H1 (cell line): Measurements from ENCODE around the gene OR6K2. TPM values are rescaled to one million over a fixed set of nuclear protein-coding genes. Genes with fewer than 3 reads are reported as not detected.

Experiments
- CTCF ChIA-PET: fragments of 300-600 bp; sonication (Branson Sonifier 250); formaldehyde crosslinking; loops from one replicate; lab custom pipeline; 2021; ENCODE audit not compliant: partially characterized antibody; lab: Charles Lee
- POLR2A ChIA-PET: fragments of 300-600 bp; sonication (Branson Sonifier 250); formaldehyde crosslinking; loops from one replicate; lab custom pipeline; 2021; ENCODE audit warnings: inconsistent platforms; ENCODE audit not compliant: partially characterized antibody; lab: Charles Lee
- DNase-seq, 2 experiments: peaks; one replicate each; pipeline versions ENCODE4 v3.0.0 to v3.0.0-alpha.2; 2010 to 2022; ENCODE audit warnings: low spot score in 2 of 2, low read depth in 1 of 2, mixed read lengths in 1 of 2
- FAIRE-seq: peaks from 2 replicates; lab custom pipeline; 2011; peaks lifted over from hg19 to GRCh38; lab: Jason Lieb, UNC
- H2AFZ ChIP-seq: 2 replicates; pipeline ENCODE4 v1.8.1; 2012; ENCODE audit warnings: low read length, inconsistent platforms
- H2AK5ac ChIP-seq: 2 replicates; pipeline ENCODE4 v1.6.1; 2013; ENCODE audit warnings: low read depth, low read length
- H2BK120ac ChIP-seq: replicated peaks from 2 replicates; pipeline ENCODE3; 2013; ENCODE audit warnings: low read depth, low read length, inconsistent platforms
- H2BK12ac ChIP-seq: 2 replicates; pipeline ENCODE4 v1.6.1; 2013; ENCODE audit warnings: low read depth, low read length
- H2BK15ac ChIP-seq: 2 replicates; pipeline ENCODE4 v1.6.1; 2013; ENCODE audit warnings: low read length
- H2BK20ac ChIP-seq: 2 replicates; pipeline ENCODE4 v1.6.1; 2013; ENCODE audit warnings: low read length
- H2BK5ac ChIP-seq: 2 replicates; pipeline ENCODE4 v1.6.1; 2013; ENCODE audit warnings: low read depth, low read length
- H3K14ac ChIP-seq: 2 replicates; pipeline ENCODE4 v1.6.1; 2013; ENCODE audit warnings: inconsistent platforms; ENCODE audit not compliant: insufficient read length
- H3K18ac ChIP-seq: 2 replicates; pipeline ENCODE4 v1.6.1; 2013; ENCODE audit warnings: low read length; ENCODE audit errors: extremely low read depth
- H3K23ac ChIP-seq: 2 replicates; pipeline ENCODE4 v1.6.1; 2013; ENCODE audit warnings: inconsistent platforms; ENCODE audit not compliant: insufficient read length
- H3K23me2 ChIP-seq: 2 replicates; pipeline ENCODE4 v1.6.1; 2013; ENCODE audit warnings: low read depth, low read length
- H3K27ac ChIP-seq: 2 replicates; pipeline ENCODE4 v1.6.1; 2011; ENCODE audit warnings: low read depth, low read length, inconsistent platforms
- H3K27me3 ChIP-seq, 4 experiments: replicated peaks in 1 of 4; 1 replicate in 1 of 4; 2 replicates in 3 of 4; pipeline versions ENCODE4 v1.6.1 to v1.8.1; 2011 to 2013; ENCODE audit warnings: low read length in 3 of 4, mild to moderate bottlenecking in 3 of 4, inconsistent platforms in 2 of 4, mixed read lengths in 2 of 4, moderate library complexity in 1 of 4; ENCODE audit not compliant: control insufficient read depth in 3 of 4, insufficient read depth in 3 of 4; ENCODE audit errors: extremely low read depth in 1 of 4
- H3K36me3 ChIP-seq, 4 experiments: 2 replicates each; pipeline versions ENCODE4 v1.6.1 to v1.8.1; 2011 to 2013; ENCODE audit warnings: mild to moderate bottlenecking in 4 of 4, low read length in 3 of 4, moderate library complexity in 2 of 4, control low read depth in 1 of 4, inconsistent platforms in 1 of 4; ENCODE audit not compliant: insufficient read depth in 4 of 4, control insufficient read depth in 2 of 4
- H3K4ac ChIP-seq: replicated peaks from 2 replicates; pipeline ENCODE3; 2013; ENCODE audit warnings: low read length, low read depth, mixed read lengths, inconsistent platforms; ENCODE audit not compliant: insufficient read length
- H3K4me1 ChIP-seq, 4 experiments: replicated peaks in 1 of 4; 1 replicate in 1 of 4; 2 replicates in 3 of 4; pipeline versions ENCODE4 v1.6.1 to v1.8.1; 2011 to 2013; ENCODE audit warnings: low read length in 3 of 4, inconsistent platforms in 2 of 4, mixed read lengths in 1 of 4; ENCODE audit not compliant: insufficient read depth in 4 of 4, control insufficient read depth in 3 of 4
- H3K4me2 ChIP-seq, 2 experiments: 2 replicates each; pipeline versions ENCODE4 v1.6.1 to v1.8.1; 2011 to 2013; ENCODE audit warnings: low read depth in 2 of 2, low read length in 2 of 2, control low read depth in 1 of 2, inconsistent platforms in 1 of 2, mild to moderate bottlenecking in 1 of 2; ENCODE audit not compliant: insufficient read depth in 1 of 2
- H3K4me3 ChIP-seq, 4 experiments: fragments of 200-600, 300-600 bp in 1 of 4; sonication (generic), shearing (Covaris generic), sonication (Bioruptor Twin) in 1 of 4; 2 replicates each; pipeline versions ENCODE4 v1.5.1 to v1.8.1; 2011 to 2016; ENCODE audit warnings: low read length in 4 of 4, low read depth in 3 of 4, control low read depth in 2 of 4, inconsistent platforms in 2 of 4, mild to moderate bottlenecking in 2 of 4, mixed read lengths in 1 of 4, moderate library complexity in 1 of 4; ENCODE audit not compliant: insufficient read depth in 2 of 4; ENCODE audit errors: extremely low read depth in 1 of 4
- H3K56ac ChIP-seq: replicated peaks from 2 replicates; pipeline ENCODE3; 2013; ENCODE audit warnings: low read depth, mild to moderate bottlenecking, mixed read lengths, low read length, inconsistent platforms; ENCODE audit not compliant: insufficient read length
- H3K79me1 ChIP-seq: 2 replicates; pipeline ENCODE4 v1.6.1; 2013; ENCODE audit warnings: low read depth, low read length, control low read depth
- H3K79me2 ChIP-seq, 2 experiments: 2 replicates each; pipeline versions ENCODE4 v1.6.1 to v1.8.1; 2012 to 2013; ENCODE audit warnings: low read length in 2 of 2, mild to moderate bottlenecking in 2 of 2, inconsistent platforms in 1 of 2; ENCODE audit not compliant: insufficient read depth in 2 of 2, control insufficient read depth in 1 of 2
- H3K9ac ChIP-seq, 4 experiments: replicated peaks in 1 of 4; 1 replicate in 1 of 4; 2 replicates in 3 of 4; pipeline versions ENCODE4 v1.6.1 to v1.8.1; 2011 to 2013; ENCODE audit warnings: low read depth in 3 of 4, low read length in 3 of 4, control low read depth in 2 of 4, mild to moderate bottlenecking in 2 of 4, moderate library complexity in 2 of 4, inconsistent platforms in 1 of 4; ENCODE audit errors: extremely low read depth in 1 of 4
- H3K9me3 ChIP-seq, 2 experiments: 2 replicates each; pipeline versions ENCODE4 v1.6.1 to v1.8.1; 2012 to 2013; ENCODE audit warnings: mild to moderate bottlenecking in 2 of 2, moderate library complexity in 2 of 2, control low read depth in 1 of 2, inconsistent platforms in 1 of 2, low read depth in 1 of 2, low read length in 1 of 2, mixed read lengths in 1 of 2; ENCODE audit not compliant: insufficient read depth in 2 of 2
- H4K20me1 ChIP-seq, 2 experiments: replicated peaks in 1 of 2; 2 replicates each; pipeline versions ENCODE3 to v1.8.1; 2011 to 2013; ENCODE audit warnings: inconsistent platforms in 2 of 2, low read length in 2 of 2, mild to moderate bottlenecking in 1 of 2; ENCODE audit not compliant: insufficient read depth in 2 of 2, control insufficient read depth in 1 of 2
- H4K5ac ChIP-seq: 2 replicates; pipeline ENCODE4 v1.6.1; 2013; ENCODE audit warnings: low read length, low read depth, mixed read lengths, inconsistent platforms; ENCODE audit not compliant: insufficient read length
- H4K8ac ChIP-seq: 2 replicates; pipeline ENCODE4 v1.8.0; 2013; ENCODE audit warnings: mild to moderate bottlenecking, moderate library complexity, low read length, inconsistent platforms; ENCODE audit not compliant: insufficient read depth; ENCODE audit errors: extremely low read depth
- H4K91ac ChIP-seq: replicated peaks from 2 replicates; pipeline ENCODE3; 2013; ENCODE audit warnings: low read length, mixed read lengths, inconsistent platforms; ENCODE audit not compliant: insufficient read length
- BACH1 ChIP-seq: IDR thresholded peaks from 2 replicates; pipeline ENCODE4 v1.6.1; 2012; ENCODE audit warnings: low read length, improper control_type of control experiment
- CTBP2 ChIP-seq: IDR thresholded peaks from 2 replicates; pipeline ENCODE4 v1.7.0; 2011; ENCODE audit warnings: borderline replicate concordance, mild to moderate bottlenecking, moderate library complexity, mixed read lengths, low read length; ENCODE audit not compliant: insufficient read depth, insufficient read length
- GABPA ChIP-seq: IDR thresholded peaks from 2 replicates; pipeline ENCODE4 v1.6.1; 2011; ENCODE audit warnings: mild to moderate bottlenecking, low read length, moderate library complexity, borderline replicate concordance; ENCODE audit not compliant: insufficient read depth
- KDM4A ChIP-seq: IDR thresholded peaks from one replicate; pipeline ENCODE4 v1.7.1; 2012; ENCODE audit warnings: low read depth, mild to moderate bottlenecking, moderate library complexity, low read length, inconsistent platforms; ENCODE audit not compliant: severe bottlenecking
- NANOG ChIP-seq: IDR thresholded peaks from 2 replicates; pipeline ENCODE4 v1.6.1; 2011; ENCODE audit warnings: low read length, low read depth, mild to moderate bottlenecking, inconsistent platforms; ENCODE audit not compliant: insufficient read depth, poor library complexity, severe bottlenecking
- SRF ChIP-seq: IDR thresholded peaks from 2 replicates; pipeline ENCODE4 v1.6.1; 2011; ENCODE audit warnings: mild to moderate bottlenecking, low read depth, low read length, moderate library complexity
- TEAD4 ChIP-seq: IDR thresholded peaks from 2 replicates; pipeline ENCODE4 v1.6.1; 2012; ENCODE audit warnings: low read depth, low read length, inconsistent platforms, mixed read lengths
- WGBS, 2 experiments: shearing (Covaris generic) in 1 of 2; methylation state at CpG; one replicate each; pipeline versions ENCODE4 v1.1.6 to v1.1.7; 2013 to 2015; ENCODE audit warnings: low lambda C conversion rate in 2 of 2, mixed read lengths in 2 of 2, inconsistent platforms in 1 of 2, low coverage in 1 of 2, missing lambda C conversion rate in 1 of 2; ENCODE audit not compliant: insufficient replicate concordance in 2 of 2, insufficient coverage in 1 of 2, insufficient read length in 1 of 2; ENCODE audit errors: extremely low coverage in 1 of 2, missing lambda C conversion rate in 1 of 2; 5-methylcytosine and 5-hydroxymethylcytosine counted together
- polyA plus RNA-seq, 7 experiments: library from polyadenylated mRNA; depleted of rRNA in 3 of 7; stranded (reverse) in 5 of 7; unstranded in 2 of 7; fragments of >200 nt in 5 of 7; fragments of 200-250 nt in 2 of 7; gene quantifications; 1 replicate in 5 of 7; 2 replicates in 1 of 7; 4 replicates in 1 of 7; pipeline versions ENCODE4 v1.2.1 to v1.2.3, GENCODE V29; 2011 to 2013; ENCODE audit warnings: missing spikeins in 2 of 7, mixed read lengths in 2 of 7
- total RNA-seq: library from RNA; stranded (reverse); fragmentation: NEBNext Ultra II Directional; extraction: Animal tissue kit (Norgen Biotek cat#: 25700); gene quantifications from 2 replicates; pipeline ENCODE4 v1.2.1, GENCODE V29; 2021
- TF ChIP-seq, protein P1 (sequence below): IDR thresholded peaks from 2 replicates; pipeline ENCODE4 v1.6.1; 2011; ENCODE audit warnings: low read depth, mild to moderate bottlenecking, low read length; ENCODE audit not compliant: insufficient read depth

Gene OR6K2
- total and polyA plus RNA-seq, 2 of the 8 experiments (the other 6 are each of a cell fraction or from before 2014, with no cell fraction given), result not detected

DNA sequence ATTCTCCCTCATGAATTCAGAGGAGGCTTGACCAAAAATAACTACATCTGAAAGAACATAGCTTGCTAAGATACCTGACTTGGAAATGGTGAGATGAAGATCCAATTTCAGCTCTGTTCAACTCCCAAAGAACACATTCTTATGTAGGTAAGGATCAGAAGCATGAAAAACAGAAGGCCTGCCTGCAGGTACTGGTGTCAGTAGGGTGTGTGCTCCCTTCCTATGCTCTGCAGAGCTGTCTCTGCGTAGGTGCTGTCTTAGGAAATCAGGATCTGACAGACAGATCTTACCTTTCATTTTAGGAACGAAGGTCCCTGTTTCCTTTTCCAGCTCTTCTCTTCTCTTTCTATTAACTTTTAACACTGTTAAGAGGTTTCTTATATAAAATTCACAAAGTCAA lies 5.6 kb upstream of the OR6K2 start:
- Histone ChIP-seq H3K36me3 (no peaks in the 10 kb centered on the region), H2AFZ (no peak overlapping the region), H3K9ac (no peak overlapping the region), H3K56ac (no peak overlapping the region), H4K20me1 (no peaks in the 10 kb centered on the region), H2AK5ac (no peak overlapping the region), H3K27me3 (no peaks in the 10 kb centered on the region), H3K4me3 (no peak overlapping the region)
- POLR2A ChIA-PET, result no interaction called here
- 86% methylated on average over 2 of the region's 2 CpGs; no CpG with 5 or more reads in 1 of the 2 experiments for whole genome bisulfite sequencing, 2 experiments
- no peak for TF ChIP-seq BACH1
- no peak for TF ChIP-seq KDM4A
- TF ChIP-seq NANOG, result no peak
- no peak for TF ChIP-seq SRF
- TF ChIP-seq, protein P1, sequence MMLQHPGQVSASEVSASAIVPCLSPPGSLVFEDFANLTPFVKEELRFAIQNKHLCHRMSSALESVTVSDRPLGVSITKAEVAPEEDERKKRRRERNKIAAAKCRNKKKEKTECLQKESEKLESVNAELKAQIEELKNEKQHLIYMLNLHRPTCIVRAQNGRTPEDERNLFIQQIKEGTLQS, result no peak
- no peak for TF ChIP-seq TEAD4
- TF ChIP-seq CTBP2, result no peak
- no peak for TF ChIP-seq GABPA
- TF ChIP-seq, all 59 proteins: peak for 0
- H3K4me1 ChIP-seq, result no peaks in the 10 kb centered on the region
- H2BK12ac ChIP-seq, result no peak overlapping the region
- no peak overlapping the region for H3K4ac ChIP-seq
- H4K5ac ChIP-seq, result no peak overlapping the region
- no peak overlapping the region for H4K8ac ChIP-seq
- H3K9me3 ChIP-seq, result no peaks in the 10 kb centered on the region
- no peak overlapping the region for H2BK15ac ChIP-seq
- no peak overlapping the region for H3K23ac ChIP-seq
- DNase-seq (no peak), FAIRE-seq (no peak)
- no peaks in the 10 kb centered on the region for H3K79me2 ChIP-seq
- H2BK5ac ChIP-seq, result no peak overlapping the region
- H2BK120ac ChIP-seq, result no peak overlapping the region
- CTCF ChIA-PET, result no interaction called here
- no peaks in the 10 kb centered on the region for H3K79me1 ChIP-seq
- H3K27ac ChIP-seq, result no peak overlapping the region
- no peak overlapping the region for H4K91ac ChIP-seq
- H3K4me2 ChIP-seq, result no peak overlapping the region
- H3K18ac ChIP-seq, result no peak overlapping the region
- no peaks in the 10 kb centered on the region for H3K23me2 ChIP-seq
- H3K14ac ChIP-seq, result no peak overlapping the region
- H2BK20ac ChIP-seq, result no peak overlapping the region
